Measurements from ENCODE around the gene HES7. TPM values are rescaled to one million over a fixed set of nuclear protein-coding genes. Genes with fewer than 3 reads are reported as not detected.

HES7 gene
- total and polyA plus RNA-seq, 3 experiments from 2014 or later: 1.6 to 1.8 TPM; not detected in 1

DNA sequence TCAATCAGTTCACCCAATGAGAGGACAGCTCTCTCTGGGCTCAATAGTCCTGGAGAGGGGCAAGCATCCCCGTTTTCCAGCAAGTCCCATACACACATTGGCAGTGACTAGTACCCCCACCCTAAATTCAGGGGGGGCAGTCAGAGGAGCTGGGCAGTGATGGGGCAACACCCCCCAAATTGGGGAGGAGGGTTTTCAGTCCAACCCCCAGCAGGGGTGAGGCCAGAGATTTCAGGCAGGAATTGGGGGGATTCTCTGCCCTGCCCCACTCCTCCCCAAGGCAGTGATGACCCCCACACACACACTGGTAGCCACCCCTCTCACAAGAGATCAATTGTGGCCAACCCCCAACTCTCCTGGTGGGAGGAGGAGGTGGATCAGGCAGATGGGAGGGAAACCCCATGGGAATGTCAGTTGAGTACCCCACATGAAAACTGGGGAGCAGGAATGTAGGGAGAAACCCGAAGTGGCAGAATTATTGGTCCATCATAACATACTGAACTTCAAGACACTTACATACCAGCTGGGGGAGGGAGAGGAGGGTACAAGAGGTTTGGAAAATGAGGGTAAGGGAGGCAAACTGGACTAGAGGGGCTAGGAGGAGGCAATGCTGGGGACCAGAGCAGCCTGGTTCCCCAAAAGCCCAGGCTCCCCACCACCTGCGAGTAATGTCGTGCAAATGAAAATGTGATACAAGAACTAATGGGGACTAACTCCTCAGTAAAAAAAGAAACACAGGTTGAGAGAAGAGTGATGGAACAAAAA lies 35.7 kb upstream of the HES7 start:
- Histone ChIP-seq H3K4me1 (ENCODE audit: insufficient read depth, low read length) (peaks cover 72% of the 10 kb centered on the region), H3K9me3 (ENCODE audit: low read length) (no peaks in the 10 kb centered on the region), H3K36me3 (ENCODE audit: insufficient read depth, low read length) (peaks cover 30% of the 10 kb centered on the region), H3K4me3 (ENCODE audit: low read length) (no peak overlapping the region), H3K27ac (ENCODE audit: low read depth, low read length) (peak overlapping the region; percentile 11), H3K27me3 (ENCODE audit: insufficient read depth, low read length, poor library complexity, severe bottlenecking) (no peaks in the 10 kb centered on the region)
- peaks cover 5 to 47% (median 13%) of the 10 kb centered on the region in 3 donors for H3K36me3 Mint-ChIP-seq
- H3K27me3 Mint-ChIP-seq: peaks cover 0 to 6% of the 10 kb centered on the region in 2 donors
- peak overlapping the region in 6 of 7 donors; percentile 59 to 85 (median 68) for H3K4me3 Mint-ChIP-seq
- DNase-seq: peak in 1 of 5 donors; percentile 47
- ChIA-PET POLR2A (interaction anchor here (0.5 to 4.3 kb wide), 7 partner anchors 8 to 83 kb away, joined by 3 to 36 read pairs (median 4); partner anchors contain the start of gene PER1), CTCF (interaction anchor here (1.0 to 6.2 kb wide), 12 partner anchors 8 to 63 kb away, joined by 3 to 52 read pairs (median 6); partner anchors contain the start of genes HES7 and TMEM107)
- peak overlapping the region; percentile 31 to 98 (median 94) for H3K27ac Mint-ChIP-seq
- H3K4me1 Mint-ChIP-seq: peaks cover 47 to 65% (median 49%) of the 10 kb centered on the region in 3 donors
- H3K9me3 Mint-ChIP-seq: no peaks in the 10 kb centered on the region

- Histone ChIP-seq H3K4me3 (ENCODE audit: low read length) (no peak overlapping the region), H3K27ac (ENCODE audit: low read depth, low read length) (peak overlapping the region; percentile 11), H3K9me3 (ENCODE audit: low read length) (no peaks in the 10 kb centered on the region), H3K4me1 (ENCODE audit: insufficient read depth, low read length) (peaks cover 72% of the 10 kb centered on the region), H3K27me3 (ENCODE audit: insufficient read depth, low read length, poor library complexity, severe bottlenecking) (no peaks in the 10 kb centered on the region), H3K36me3 (ENCODE audit: insufficient read depth, low read length) (peaks cover 30% of the 10 kb centered on the region)
- peak in 1 of 5 donors; percentile 46 for DNase-seq
- H3K4me3 Mint-ChIP-seq: peak overlapping the region; percentile 41 to 86 (median 72)
- H3K9me3 Mint-ChIP-seq: no peaks in the 10 kb centered on the region
- CTCF ChIA-PET: interaction anchor here (0.8 to 11.7 kb wide), 12 partner anchors 9 to 143 kb away, joined by 3 to 108 read pairs (median 8); partner anchors contain the start of genes HES7 and TMEM107
- peaks cover 7 to 49% (median 14%) of the 10 kb centered on the region in 3 donors for H3K36me3 Mint-ChIP-seq
- peaks cover 41 to 65% (median 42%) of the 10 kb centered on the region in 3 donors for H3K4me1 Mint-ChIP-seq
- POLR2A ChIA-PET: interaction anchor here (0.6 to 4.3 kb wide), 8 partner anchors 14 to 136 kb away, joined by 3 to 36 read pairs (median 4); partner anchors contain the start of gene SLC25A35
- peaks cover 0 to 5% of the 10 kb centered on the region in 2 donors for H3K27me3 Mint-ChIP-seq
- H3K27ac Mint-ChIP-seq: peak overlapping the region; percentile 93 to 99 (median 96)
Observed at GRCh38 chr17:8159032-8159400, 35.1 kb upstream of the HES7 start.

DNA sequence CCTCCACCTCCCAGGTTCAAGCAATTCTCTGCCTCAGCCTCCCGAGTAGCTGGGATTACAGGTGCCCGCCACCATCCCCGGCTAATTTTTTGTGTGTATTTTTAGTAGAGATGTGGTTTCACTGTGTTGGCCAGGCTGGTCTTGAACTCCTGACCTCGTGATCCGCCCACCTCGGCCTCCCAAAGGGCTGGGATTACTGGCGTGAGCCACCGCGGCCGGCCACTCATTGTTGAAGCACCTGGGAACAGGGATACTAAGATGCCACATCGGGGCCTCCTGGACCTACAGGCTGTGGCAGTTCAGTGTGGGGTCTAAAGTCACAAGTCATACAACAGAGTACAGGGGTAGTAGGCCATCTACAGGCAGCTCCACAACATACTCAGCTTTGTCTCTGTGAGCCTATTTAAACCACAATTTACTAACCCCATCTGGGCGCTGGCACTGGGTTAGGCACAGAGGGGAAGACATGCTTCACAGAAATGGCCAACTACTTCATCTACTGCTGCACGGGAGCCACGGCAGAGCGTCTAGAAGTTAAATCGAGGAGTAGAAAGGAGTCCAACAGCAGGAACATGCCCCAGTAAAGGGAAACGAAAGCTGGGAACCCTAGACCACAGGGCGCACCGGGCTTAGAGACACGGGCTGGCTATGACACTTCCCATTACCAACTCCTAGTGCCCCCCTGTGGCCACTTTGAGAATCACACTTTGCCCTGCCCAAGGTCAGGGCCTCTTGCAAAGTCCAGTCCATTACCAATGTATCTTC lies 34.5 kb upstream of the HES7 start:
- H3K4me1 ChIP-seq (ENCODE audit: insufficient read depth, low read length): peaks cover 72% of the 10 kb centered on the region
- ChIA-PET POLR2A (interaction anchor here (0.6 to 5.6 kb wide), 9 partner anchors 15 to 137 kb away, joined by 3 to 37 read pairs (median 4); partner anchors contain the start of gene SLC25A35), CTCF (interaction anchor here (0.8 to 11.7 kb wide), 17 partner anchors 9 to 143 kb away, joined by 3 to 108 read pairs (median 5); partner anchors contain the start of genes HES7 and TMEM107)
- no peaks in the 10 kb centered on the region for H3K9me3 ChIP-seq (ENCODE audit: low read length)
- peaks cover 8 to 53% (median 15%) of the 10 kb centered on the region in 3 donors for H3K36me3 Mint-ChIP-seq
- H3K4me3 ChIP-seq (ENCODE audit: low read length): no peak overlapping the region
- H3K4me3 Mint-ChIP-seq: peak overlapping the region; percentile 41 to 86 (median 72)
- H3K27ac Mint-ChIP-seq: peak overlapping the region; percentile 93 to 99 (median 96)
- H3K4me1 Mint-ChIP-seq: peaks cover 35 to 65% (median 39%) of the 10 kb centered on the region in 3 donors
- peaks cover 0 to 5% of the 10 kb centered on the region in 2 donors for H3K27me3 Mint-ChIP-seq
- DNase-seq: peak; percentile 79 to 91 (median 83)
- no peaks in the 10 kb centered on the region for H3K9me3 Mint-ChIP-seq
- H3K36me3 ChIP-seq (ENCODE audit: insufficient read depth, low read length): peaks cover 30% of the 10 kb centered on the region
- H3K27ac ChIP-seq (ENCODE audit: low read depth, low read length): peak overlapping the region; percentile 35
- no peaks in the 10 kb centered on the region for H3K27me3 ChIP-seq (ENCODE audit: insufficient read depth, low read length, poor library complexity, severe bottlenecking)

- DNase-seq: peak; percentile 100
- ChIA-PET POLR2A (interaction anchor here (0.6 to 5.6 kb wide), 18 partner anchors 8 to 470 kb away, joined by 3 to 40 read pairs (median 7); partner anchors contain the start of genes AURKB, BORCS6, CTC1 and HES7), CTCF (interaction anchor here (0.9 to 11.7 kb wide), 18 partner anchors 8 to 469 kb away, joined by 3 to 108 read pairs (median 6); partner anchors contain the start of genes ALOXE3, BORCS6, HES7 and SLC25A35)
- Mint-ChIP-seq H3K9me3 (peaks cover 0 to 3% (median 0%) of the 10 kb centered on the region in 5 donors), H3K27ac (no peak overlapping the region), H3K4me3 (no peak overlapping the region), H3K36me3 (peaks cover 8 to 58% (median 15%) of the 10 kb centered on the region in 3 donors), H3K4me1 (peaks cover 32 to 73% (median 48%) of the 10 kb centered on the region in 3 donors), H3K27me3 (peaks cover 0 to 14% of the 10 kb centered on the region in 2 donors)
- Histone ChIP-seq H3K27me3 (ENCODE audit: insufficient read depth, low read length, poor library complexity, severe bottlenecking) (no peaks in the 10 kb centered on the region), H3K4me1 (ENCODE audit: insufficient read depth, low read length) (peaks cover 77% of the 10 kb centered on the region), H3K4me3 (ENCODE audit: low read length) (peak overlapping the region; percentile 100), H3K36me3 (ENCODE audit: insufficient read depth, low read length) (peaks cover 20% of the 10 kb centered on the region), H3K27ac (ENCODE audit: low read depth, low read length) (peak overlapping the region; percentile 100), H3K9me3 (ENCODE audit: low read length) (no peaks in the 10 kb centered on the region)
Observed at GRCh38 chr17:8156246-8156992, 32.5 kb upstream of the HES7 start.

- no peak overlapping the region for H3K27ac Mint-ChIP-seq
- H3K36me3 Mint-ChIP-seq: peaks cover 8 to 58% (median 11%) of the 10 kb centered on the region in 3 donors
- ChIA-PET CTCF (interaction anchor here (1.1 to 11.7 kb wide), 12 partner anchors 15 to 145 kb away, joined by 3 to 108 read pairs (median 8); partner anchors contain the start of genes ALOXE3, HES7 and SLC25A35), POLR2A (interaction anchor here (1.0 to 5.6 kb wide), 15 partner anchors 8 to 139 kb away, joined by 4 to 40 read pairs (median 8); partner anchors contain the start of genes AURKB, BORCS6, CTC1 and HES7)
- H3K27me3 Mint-ChIP-seq: peaks cover 0 to 19% of the 10 kb centered on the region in 2 donors
- H3K36me3 ChIP-seq (ENCODE audit: insufficient read depth, low read length): peaks cover 15% of the 10 kb centered on the region
- no peak for DNase-seq
- H3K4me3 Mint-ChIP-seq: no peak overlapping the region
- H3K4me3 ChIP-seq (ENCODE audit: low read length): peak overlapping the region; percentile 100
- H3K9me3 Mint-ChIP-seq: peaks cover 0 to 4% (median 0%) of the 10 kb centered on the region in 5 donors
- H3K27ac ChIP-seq (ENCODE audit: low read depth, low read length): peak overlapping the region; percentile 100
- H3K27me3 ChIP-seq (ENCODE audit: insufficient read depth, low read length, poor library complexity, severe bottlenecking): no peaks in the 10 kb centered on the region
- H3K4me1 Mint-ChIP-seq: peaks cover 29 to 73% (median 46%) of the 10 kb centered on the region in 3 donors
- no peaks in the 10 kb centered on the region for H3K9me3 ChIP-seq (ENCODE audit: low read length)
- H3K4me1 ChIP-seq (ENCODE audit: insufficient read depth, low read length): peaks cover 74% of the 10 kb centered on the region
Observed at GRCh38 chr17:8155996-8156245, 32.0 kb upstream of the HES7 start.

DNA sequence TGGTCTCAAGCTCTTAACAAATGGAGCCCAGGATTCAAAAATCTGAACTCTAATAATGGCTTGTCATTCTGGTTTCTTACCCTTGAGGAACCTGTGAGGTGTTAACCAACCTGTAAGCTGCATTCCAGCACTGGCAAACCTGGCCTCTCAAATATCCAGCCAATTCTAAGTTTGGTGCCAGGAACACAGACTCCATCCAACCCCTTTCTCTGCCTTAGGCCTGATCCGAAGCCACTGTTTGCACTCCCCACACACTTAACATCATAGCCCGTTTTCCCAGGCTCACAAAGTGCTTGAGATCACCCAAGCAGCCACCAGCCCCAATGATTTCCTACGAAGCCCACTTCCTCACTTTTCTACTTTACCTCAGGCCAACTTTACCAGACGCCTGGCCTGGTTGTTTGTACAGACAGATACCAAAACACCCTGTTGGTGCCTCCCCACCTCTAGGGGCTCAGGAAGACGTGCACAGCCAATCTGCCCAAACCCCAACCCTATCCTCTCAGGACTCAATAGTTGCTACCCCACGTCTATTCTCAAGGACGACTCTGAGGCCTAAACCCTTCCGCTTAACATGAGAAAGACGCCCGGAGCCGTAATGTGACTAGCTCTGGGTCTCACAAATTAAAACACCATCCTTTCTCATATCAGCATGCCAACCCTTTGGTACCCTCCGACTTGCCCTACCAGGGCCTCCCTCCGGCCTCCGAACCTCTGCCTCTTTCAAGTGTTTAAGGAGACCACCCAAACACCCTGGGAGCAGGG lies 31.5 kb upstream of the HES7 start:
- H3K9me3 Mint-ChIP-seq: peaks cover 0 to 4% (median 0%) of the 10 kb centered on the region in 5 donors
- Histone ChIP-seq H3K4me3 (ENCODE audit: low read length) (peak overlapping the region; percentile 100), H3K27ac (ENCODE audit: low read depth, low read length) (peak overlapping the region; percentile 100), H3K9me3 (ENCODE audit: low read length) (no peaks in the 10 kb centered on the region), H3K36me3 (ENCODE audit: insufficient read depth, low read length) (peaks cover 17% of the 10 kb centered on the region), H3K4me1 (ENCODE audit: insufficient read depth, low read length) (peaks cover 75% of the 10 kb centered on the region), H3K27me3 (ENCODE audit: insufficient read depth, low read length, poor library complexity, severe bottlenecking) (no peaks in the 10 kb centered on the region)
- ChIA-PET CTCF (interaction anchor here (1.3 to 11.7 kb wide), 11 partner anchors 15 to 145 kb away, joined by 3 to 108 read pairs (median 8); partner anchors contain the start of genes ALOXE3, HES7 and SLC25A35), POLR2A (interaction anchor here (0.6 to 5.6 kb wide), 13 partner anchors 8 to 472 kb away, joined by 4 to 40 read pairs (median 10); partner anchors contain the start of genes BORCS6, CTC1, HES7 and PFAS)
- DNase-seq: peak in 3 of 5 donors; percentile 49 to 70 (median 60)
- H3K36me3 Mint-ChIP-seq: peaks cover 8 to 55% (median 11%) of the 10 kb centered on the region in 3 donors
- H3K27ac Mint-ChIP-seq: no peak overlapping the region
- H3K4me1 Mint-ChIP-seq: peaks cover 29 to 73% (median 42%) of the 10 kb centered on the region in 3 donors
- H3K4me3 Mint-ChIP-seq: no peak overlapping the region
- peaks cover 0 to 20% of the 10 kb centered on the region in 2 donors for H3K27me3 Mint-ChIP-seq
